HG03196 (cell line): ENCODE results near the gene MAPK1IP1L.
"Not testable (repeated sequence)": the region's sequence is repeated elsewhere in the genome, so short reads cannot be mapped to it uniquely, and the experiment has no call there.

Source experiments
- ATAC-seq: cut with Tn5 transposase; IDR thresholded peaks from one replicate; pipeline ENCODE4 v1.9.1; 2021; ENCODE audit not compliant: unreplicated experiment

The MAPK1IP1L gene

DNA sequence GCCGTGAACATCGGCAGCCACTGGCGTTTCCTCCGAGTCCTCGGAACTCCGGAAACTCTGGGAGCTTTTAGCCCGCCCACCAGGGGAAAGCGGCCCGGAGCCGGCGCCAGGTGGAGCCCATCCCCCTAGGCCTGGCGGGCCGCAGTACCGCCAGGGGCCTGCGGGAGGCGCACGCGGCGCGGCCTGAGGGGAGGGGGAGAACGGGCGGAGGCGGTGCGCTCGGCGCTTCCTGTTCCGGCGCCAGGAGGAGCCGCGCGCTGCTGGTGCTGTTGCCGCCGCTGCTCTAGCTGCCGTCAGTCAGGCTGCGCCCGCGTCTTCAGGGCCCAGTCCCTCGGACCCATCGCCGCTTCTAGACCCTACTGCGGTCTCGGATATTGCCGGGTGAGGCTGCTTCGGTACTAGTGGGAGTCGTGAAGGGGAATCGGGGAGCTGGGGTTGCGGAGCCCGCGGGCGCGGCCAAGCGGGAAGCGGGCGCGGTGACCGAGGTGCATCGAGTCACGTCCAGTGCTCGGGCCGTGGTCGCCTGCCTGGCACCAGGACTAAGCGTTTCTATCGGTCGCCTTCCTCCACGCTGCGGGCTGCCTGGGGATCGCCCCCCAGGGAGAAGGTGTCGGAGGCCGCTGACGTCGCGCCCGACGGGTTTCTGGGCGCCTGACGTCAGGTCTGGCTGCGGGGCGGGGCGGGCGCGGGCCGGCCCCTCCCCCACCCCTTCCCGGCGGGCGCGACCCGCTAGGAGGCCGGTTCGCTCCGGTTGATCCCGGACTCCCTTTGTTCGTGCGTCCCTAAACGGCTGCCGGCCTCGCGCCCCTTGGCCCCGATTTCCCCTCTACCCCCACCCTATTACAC lies at the start of gene MAPK1IP1L:
TSS of gene MAPK1IP1L (plus strand) at position 225 of the 846 bp plus-strand sequence. CDS start 10,037 bp downstream, outside the sequence.
- peak; percentile 93 for ATAC-seq

DNA sequence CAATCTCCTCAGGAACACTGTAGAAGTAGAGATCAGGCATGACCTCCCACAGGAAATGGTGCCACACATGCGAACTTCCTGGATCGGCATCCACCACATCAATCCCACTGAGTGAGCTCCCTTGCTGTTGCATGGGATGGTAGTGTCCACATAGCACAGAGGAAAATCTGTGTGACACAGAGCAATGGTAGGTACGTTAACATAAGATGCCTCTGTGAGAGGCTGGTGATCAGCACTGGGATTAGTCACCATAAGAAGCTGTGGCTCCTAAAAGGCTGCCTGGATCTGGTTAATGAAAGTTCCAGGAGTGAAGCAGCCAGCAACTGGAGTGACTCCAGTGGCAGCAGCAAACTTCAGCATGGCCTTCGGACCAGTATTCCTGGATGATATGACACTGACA lies 46.4 kb upstream of the MAPK1IP1L start:
- no peak for ATAC-seq

DNA sequence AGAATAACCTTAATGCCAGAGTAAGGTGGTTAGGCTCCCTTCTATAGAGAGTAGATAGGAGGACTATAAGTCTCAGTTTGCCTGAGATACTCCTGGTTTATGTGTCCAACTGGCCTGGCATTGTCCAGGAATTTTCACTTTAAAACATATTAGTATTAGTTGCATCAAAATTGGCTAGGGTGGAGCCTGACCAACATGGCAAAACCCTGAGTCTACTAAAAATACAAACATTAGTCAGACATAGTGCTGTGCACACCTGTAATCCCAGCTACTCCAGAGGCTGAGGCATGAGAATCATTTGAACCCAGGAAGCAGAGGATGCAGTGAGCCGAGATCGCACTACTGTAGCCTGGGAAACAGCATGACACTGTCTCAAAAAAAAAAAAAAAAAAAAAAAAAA lies 36.4 kb upstream of the MAPK1IP1L start:
- ATAC-seq = no peak

DNA sequence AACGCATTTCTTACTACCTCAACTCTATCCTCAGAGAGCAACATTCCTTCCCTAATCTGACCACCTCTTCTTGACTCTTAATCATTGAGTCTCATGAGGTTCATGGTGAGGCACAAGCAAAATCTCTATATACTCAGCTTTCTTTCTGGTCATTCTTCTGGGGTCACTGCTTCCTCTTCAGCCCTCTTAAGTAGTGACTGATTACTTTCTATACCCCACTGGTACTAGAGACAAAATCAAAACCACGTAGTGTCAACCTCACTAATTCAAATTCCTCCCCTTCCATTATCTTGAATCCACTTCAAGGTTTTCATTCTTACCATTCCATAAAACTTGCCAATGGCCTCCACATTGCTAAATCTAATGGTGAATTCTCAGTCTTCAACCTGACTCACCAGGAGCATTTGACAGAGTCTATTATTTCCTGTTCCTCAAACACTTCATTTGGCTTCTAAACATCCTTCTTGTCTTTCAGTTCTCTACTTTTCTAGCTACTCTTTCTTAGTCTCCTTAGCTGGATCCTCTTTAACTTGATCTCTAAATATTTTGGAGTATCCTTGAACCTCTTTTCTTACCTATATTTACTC lies 31.4 kb upstream of the MAPK1IP1L start:
- ATAC-seq = no peak

DNA sequence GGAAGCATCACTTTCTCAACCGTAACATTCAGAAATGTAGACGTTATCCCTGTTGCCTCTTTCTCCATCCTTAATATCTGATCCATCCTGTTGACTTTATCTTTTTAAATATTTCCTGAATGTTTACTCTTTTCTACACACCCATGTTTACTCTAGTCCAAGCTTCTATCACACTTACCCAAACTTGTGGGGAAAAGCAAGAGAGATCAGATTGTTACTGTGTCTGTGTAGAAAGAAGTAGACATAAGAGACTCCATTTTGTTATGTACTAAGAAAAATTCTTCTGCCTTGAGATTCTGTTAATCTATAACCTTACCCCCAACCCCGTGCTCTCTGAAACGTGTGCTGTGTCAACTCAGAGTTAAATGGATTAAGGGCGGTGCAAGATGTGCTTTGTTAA lies 27.1 kb upstream of the MAPK1IP1L start:
- not testable (repeated sequence) for ATAC-seq

DNA sequence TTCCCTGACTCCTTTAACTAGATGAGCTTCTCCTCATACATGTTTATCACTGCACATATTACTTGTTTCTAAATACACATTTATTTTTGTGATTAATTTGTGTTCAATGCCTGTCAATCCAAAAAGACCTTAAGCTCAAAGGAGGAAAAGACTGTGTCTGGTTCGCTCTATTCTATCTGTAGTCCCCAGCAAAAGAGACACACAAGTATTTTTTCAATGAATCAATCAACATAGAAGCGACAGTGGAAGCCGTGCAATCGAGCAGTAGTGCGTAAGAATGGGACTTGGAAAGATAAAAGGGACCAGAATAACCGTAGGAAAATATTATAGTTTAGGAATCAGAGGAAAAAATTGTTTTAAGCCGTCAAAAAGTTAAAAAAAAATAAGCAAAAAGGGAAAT lies 25.5 kb upstream of the MAPK1IP1L start:
- no peak for ATAC-seq

DNA sequence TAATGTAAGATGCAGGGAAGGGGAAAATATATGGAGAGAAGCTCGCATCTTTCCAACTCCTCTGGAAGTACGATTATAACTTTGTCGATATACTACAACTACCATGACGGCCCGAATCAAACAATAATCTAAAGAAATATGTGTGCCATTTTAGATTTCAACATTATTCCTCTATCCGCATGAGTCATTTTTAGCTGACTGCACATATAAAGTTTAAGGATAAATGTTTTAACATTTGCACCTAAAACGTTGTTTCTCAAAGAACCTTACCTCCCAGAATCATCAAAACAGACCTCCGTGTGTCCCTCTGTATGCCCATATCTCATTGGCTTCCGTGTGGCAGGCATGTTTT lies 25.0 kb upstream of the MAPK1IP1L start:
- ATAC-seq = peak; percentile 1

DNA sequence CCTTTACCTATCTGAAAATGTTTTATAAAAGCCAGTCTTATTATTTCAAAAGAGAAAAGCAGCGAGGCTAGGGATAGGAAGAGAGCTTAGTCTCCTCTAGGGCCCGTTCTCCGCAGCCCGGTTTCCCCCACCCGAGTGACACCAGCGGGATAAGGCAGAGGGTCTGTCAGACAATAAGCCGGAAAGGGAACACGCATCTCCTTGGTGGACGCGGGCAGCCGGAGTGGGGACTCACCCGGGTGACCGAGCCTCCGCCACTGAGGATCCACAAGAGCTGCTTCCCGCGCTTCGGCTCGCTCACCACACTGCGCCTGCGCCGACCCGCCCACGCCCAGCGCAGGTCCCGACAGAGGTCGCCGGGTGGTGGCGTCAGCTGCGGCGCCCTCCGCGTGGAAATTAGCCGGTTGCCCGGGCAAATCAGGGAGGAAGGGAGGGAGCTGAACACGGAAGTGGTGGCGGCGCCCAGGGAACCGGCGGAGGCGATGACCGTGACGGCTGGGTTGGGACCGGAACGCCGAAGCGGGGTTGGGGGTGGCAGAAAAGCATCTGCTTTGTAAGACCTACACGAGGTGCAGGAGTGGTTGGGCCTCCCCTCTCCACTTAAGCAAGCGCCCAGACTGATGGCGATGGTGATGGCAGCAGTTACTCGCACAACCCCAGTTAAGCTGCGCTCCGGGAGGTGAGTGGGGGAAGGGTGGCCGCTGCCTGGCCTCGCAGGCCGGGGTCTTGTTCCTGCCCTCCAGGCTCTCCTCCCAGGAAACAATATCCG lies 24.5 kb upstream of the MAPK1IP1L start, which contains the start of the genes SOCS4 and WDHD1:
TSS of gene SOCS4 (plus strand) at position 444 of the 769 bp plus-strand sequence. CDS start 15,806 bp downstream, outside the sequence.
TSS of gene WDHD1 (minus strand) at position 307 of the 769 bp plus-strand sequence. CDS start 312 bp downstream, outside the sequence.
- peak; percentile 87 for ATAC-seq

DNA sequence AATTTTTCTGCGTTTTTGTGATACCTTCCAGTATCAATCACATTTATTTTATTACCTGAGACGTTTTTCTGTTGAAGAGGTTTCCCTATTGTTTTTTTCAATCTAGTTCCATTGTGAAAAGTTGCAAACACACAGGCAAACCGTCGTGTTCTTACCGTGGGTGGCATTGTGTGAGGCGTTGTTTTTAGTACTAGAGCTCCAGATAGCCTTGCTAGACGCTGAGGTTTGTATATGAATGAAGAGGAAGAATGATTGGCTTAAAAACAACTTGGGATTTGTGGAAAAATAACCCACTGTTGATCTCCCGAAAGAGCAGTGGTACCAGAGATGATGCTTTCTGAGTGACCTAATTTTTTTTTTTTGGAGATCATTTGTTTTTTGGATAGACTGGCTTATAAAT lies 23.4 kb upstream of the MAPK1IP1L start:
- ATAC-seq = no peak

DNA sequence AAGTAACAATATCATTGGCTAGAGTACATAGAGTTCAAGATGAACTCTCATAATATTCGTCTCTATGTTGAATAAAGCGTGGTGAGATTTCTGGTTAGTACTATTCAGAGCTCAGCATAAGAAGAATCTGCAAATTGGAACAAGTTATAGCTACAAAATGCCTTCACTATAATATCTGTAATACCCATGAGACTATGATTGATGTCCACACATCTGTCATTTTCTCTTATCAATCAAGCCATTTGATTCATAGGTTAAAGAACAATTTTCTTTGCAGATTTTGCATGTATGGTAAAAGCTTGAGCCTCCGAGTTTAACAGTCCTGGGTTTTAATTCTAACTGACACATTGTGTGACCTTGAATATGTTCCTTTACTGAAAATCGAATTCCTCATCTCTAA lies 23.0 kb upstream of the MAPK1IP1L start:
- ATAC-seq = no peak

DNA sequence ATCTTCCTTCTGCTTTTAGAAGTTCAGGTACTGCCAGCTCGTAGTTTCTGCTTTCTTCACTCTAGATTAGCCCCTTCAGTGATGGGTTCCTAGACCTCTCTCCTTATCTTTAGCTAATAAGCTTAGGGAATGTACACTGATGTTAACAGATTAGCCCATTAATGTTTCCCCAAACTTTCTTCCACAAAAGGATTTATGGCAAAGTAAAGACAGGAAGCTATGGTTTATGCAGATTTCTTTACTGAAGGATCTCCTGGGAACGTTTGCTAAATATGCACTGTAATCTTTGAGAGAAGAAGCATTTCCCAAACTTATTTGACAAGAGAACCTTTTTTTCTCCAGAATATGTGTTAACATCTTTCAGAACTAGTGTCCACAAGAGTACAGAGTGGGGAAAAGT lies 20.3 kb upstream of the MAPK1IP1L start:
- ATAC-seq = no peak

DNA sequence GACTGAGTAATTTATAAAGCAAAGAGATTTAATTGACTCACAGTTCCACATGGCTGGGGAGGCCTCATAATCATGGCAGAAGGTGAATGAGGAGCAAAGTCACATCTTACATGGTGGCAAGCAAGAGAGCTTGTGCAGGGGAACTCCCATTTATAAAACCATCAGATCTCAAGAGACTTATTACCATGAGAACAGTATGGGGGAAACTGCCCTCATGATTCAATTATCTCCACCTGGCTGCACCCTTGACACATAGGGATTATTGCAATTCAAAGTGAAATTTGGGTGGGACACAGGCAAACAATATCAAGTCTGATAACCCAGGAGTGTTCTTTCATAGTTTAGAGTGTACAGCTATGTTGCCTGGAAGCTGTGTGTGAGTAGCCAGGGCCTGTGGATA lies 13.5 kb upstream of the MAPK1IP1L start:
- not testable (repeated sequence) for ATAC-seq

DNA sequence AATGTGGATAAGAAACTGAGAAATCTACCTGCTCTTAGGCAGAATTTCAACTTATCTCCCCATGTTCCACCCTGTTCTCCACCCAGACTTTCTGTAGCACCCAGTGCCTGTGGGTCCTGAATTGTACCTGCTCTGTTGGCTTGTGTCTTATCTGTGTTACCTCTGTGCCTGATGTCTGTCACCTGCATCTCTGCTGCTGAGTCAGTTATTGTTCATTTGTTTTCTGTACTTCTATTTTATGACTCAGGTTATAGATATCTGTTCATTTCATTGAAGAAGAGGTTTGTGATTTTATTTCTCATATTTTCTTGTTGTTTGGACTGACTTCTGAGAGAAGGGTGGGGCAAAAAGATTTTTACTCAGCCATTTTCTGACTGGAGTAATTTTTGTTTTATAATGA lies 12.7 kb upstream of the MAPK1IP1L start:
- ATAC-seq = no peak

DNA sequence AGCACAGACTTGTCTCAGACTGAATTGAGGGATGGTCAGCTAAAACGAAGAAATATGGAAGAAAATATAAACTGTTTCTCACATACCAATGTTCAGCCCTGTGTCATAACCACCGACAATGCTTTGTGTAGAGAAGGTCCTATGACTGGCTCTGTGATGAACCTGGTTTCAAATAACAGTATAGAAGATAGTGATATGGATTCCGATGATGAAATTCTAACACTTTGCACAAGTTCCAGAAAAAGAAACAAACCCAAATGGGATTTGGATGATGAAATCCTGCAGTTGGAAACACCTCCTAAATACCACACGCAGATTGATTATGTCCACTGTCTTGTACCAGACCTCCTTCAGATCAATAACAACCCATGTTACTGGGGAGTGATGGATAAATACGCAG lies 7.9 kb upstream of the MAPK1IP1L start:
- no peak for ATAC-seq

DNA sequence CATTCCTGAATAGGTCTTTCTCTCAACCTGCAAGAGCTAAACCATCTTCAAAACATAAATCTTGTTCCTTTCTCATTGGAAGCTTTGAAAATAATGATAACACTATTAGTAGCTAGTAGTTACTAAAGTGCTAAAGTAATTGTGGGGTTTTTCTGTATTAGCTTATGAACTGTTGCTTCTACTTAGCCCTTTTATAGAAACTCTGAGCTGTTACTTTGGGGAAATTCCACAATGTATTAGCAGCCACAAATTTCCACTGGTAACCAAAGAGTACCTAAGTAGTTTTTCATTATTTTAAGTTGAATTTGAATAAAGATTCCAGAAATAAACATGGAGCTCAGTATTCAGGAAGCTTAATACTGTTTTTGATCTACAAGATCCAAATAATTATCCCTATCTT lies 6.4 kb upstream of the MAPK1IP1L start:
- ATAC-seq = no peak

DNA sequence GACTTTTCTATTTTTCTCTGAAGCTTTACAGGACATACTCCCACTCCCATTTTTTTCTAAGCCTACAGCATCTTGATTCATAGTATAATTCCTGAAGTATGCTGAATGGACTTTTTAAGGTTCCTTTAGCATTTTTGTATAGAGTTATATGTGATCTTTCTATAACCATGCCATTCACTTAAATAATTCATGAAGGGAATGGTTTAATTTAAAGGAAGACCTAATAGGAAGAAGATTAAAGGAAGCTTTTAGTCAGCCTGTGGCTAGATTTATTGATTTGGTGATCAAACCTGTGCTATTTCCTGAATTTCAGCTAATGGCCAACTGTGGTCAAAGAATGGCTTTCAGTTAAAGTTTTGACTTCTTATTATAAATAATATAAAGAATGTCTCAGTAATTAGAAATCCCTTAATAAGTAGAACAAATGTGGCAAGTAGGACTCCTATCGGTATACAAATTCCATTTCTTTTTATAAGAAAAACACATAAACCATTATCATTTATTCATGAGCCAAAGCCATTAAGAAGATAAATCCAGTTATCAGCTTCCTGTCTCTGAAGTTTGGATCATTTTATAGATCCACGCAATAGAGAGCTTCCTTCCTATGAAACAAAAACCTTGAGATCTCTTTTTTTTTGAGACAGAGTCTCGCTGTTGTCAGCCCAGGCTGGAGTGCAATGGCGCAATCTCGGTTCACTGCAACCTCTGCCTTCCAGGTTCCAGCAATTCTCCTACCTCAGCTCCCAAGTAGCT lies 4.0 kb upstream of the MAPK1IP1L start:
- no peak for ATAC-seq

DNA sequence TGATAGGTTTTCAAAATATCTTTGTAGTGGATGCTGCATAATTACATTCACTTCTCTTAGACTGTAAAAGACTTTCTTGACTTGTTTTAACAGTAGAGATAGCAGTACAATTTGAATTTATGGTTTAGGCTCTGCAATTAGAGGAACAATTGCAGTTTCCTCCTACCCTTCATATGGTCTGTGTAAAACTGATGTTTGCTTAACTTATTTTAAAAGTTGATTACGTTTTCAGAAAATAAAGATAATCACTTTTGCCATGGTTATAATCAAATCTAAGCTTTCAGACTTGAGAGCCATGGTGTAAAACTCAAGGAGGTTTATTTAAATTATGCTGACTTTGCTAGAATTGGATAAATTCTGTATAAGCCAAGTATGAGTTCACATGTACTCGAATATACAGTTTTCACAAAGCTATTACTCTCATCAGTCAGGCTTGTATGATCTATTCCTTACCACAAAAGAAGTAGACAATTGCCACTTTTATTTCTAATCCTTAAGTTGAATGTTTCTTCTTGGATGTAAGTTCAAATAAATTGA lies 2.5 kb upstream of the MAPK1IP1L start:
- ATAC-seq = no peak

DNA sequence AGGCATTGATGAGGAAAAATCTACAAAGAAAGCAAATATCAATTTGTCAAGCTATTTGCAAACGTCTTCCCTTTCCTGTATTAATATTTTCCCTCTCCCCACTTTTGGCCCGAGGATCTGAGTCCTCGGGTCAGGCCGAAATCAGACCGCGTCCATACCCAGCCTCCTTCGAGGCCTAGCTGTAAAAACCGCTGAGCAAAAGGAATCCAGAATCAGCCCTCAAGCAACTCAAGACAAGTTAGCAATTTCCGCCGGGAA lies 353 bp upstream of the MAPK1IP1L start:
- ATAC-seq = no peak

DNA sequence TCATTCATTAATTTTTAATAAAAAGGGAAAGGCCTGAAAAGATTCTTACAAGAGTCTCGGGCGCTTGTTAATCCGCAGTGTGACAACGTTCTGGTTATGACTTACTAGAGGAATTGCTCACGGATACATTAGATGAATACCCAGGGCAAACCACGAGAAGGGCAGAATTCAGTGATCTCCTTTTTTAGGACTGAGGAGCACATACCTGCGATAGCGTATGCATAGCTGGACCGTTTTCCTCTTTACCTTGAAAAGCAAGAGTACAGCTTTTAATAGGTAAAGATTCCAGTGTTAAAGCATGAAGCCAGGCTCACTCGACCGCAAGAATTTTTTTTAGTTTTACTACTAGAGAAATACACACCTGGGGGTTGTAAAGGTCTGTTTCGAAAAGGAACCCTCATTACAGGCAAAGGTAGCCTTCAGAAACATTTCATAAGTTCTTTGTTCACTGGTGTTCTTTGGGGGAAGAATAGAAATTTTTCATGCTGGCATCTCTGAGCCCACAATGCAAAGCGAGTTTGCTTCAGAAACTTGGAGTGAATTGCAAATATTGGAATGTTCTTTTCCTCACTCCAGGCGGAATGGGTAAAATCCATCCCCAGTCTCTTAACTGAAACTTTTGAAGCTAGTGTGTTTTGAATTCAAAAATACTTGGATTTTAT lies 953 bp downstream of the MAPK1IP1L start:
- no peak for ATAC-seq

DNA sequence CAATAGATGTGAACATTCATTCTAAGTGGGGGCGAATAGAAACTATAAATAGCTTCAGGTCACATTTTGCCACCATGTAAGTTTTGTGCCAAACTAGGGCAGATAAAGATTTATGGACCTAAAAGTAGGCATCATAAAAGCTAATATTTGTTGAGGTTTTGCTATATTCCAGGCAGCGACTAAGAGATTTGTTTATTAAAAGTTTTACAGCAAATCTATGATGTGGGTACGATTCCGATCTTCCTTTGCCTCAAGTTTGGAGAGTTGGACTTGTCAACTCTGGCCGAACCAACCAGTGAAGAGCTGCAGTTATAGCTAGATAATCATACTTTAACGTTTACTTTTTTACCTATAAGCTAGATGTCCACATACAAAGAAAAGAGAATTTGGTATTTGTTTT lies 1.6 kb downstream of the MAPK1IP1L start:
- no peak for ATAC-seq
